Measurements from ENCODE around the gene ZCCHC10. TPM values are rescaled to one million over a fixed set of nuclear protein-coding genes. Genes with fewer than 3 reads are reported as not detected.
"Not testable (repeated sequence)": the region's sequence is repeated elsewhere in the genome, so short reads cannot be mapped to it uniquely, and the experiment has no call there.

ZCCHC10 gene
- total RNA-seq, 2 donors from 2014 or later: 31.1 to 36.6 TPM

DNA sequence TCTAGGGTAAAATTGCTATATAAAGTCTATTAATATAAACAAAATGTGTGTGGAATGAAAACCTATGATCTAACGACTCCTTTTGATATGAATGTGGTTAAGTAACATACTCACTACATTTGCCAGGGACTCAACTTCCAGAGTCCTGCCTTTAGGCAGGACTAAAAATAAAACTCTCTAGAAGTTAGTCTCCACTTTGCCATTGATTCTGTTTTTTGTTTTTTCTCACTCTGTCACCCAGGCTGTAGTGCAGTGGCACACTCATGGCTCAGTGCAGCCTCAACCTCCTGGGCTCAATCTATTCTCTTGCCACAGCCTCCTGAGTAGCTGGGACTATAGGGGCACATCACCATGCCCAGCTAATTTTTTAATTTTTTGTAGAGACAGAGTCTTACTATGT is 30.0 kb downstream of the ZCCHC10 start:
- DNase-seq (no peak), ATAC-seq (no peak)
- intact Hi-C loops (cut with DNase I, micrococcal nuclease): no loop called here

DNA sequence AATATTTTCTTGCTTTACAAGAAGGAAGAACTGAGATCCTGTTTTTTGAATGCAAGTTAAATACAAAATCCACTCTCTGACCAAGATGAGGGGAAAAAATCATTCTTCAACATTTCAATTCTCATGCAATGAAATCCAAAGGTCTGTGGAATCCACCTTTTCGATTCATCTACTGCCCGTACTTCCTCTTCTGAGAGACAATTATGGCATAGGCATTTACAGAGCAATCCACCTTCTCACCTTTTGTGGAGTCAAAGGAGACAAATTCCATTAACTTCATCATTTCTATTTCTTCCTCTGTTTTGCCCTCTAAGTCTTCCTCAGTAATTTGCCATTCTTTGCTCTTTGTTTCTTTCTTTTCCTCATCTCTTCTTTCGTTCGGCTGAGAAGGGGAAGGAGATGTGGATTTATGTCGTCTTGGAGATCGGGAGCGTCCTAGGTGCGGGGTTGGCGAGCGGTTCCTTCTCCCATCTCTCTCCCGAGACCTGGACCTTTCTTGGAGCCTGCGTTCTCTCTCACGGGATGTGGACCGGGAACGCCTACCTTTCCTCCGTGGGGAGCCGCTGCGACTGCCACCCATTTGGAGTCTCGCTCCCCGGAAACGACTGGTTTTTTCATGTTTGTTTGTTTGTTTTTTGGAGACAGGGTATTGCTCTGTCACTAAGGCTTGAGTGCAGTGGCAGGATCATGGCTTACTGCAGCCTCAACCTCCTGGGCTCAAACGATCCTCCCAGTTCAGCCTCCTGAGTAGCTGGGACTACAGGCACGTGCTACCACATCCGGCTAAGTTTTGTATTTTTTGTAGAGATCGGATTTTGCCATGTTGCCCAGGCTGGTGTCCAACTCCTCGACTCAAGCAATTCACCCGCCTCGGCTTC is 38.6 kb downstream of the ZCCHC10 start:
- no peak for ATAC-seq
- no peak for DNase-seq
- intact Hi-C loops (cut with DNase I, micrococcal nuclease): no loop called here

DNA sequence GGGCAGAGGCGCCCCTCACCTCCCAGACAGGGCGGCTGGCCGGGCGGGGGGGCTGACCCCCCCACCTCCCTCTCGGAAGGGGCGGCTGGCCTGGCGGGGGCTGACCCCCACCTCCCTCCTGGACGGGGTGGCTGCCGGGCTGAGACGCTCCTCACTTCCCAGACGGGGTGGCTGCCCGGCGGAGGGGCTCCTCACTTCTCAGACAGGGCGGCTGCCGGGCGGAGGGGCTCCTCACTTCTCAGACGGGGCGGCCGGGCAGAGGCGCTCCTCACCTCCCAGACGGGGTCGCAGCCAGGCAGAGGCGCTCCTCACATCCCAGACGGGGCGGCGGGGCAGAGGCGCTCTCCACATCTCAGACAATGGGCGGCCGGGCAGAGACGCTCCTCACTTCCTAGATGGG is 43.4 kb downstream of the ZCCHC10 start:
- ATAC-seq; DNase-seq; intact Hi-C loops (cut with DNase I, micrococcal nuclease): not testable (repeated sequence)

DNA sequence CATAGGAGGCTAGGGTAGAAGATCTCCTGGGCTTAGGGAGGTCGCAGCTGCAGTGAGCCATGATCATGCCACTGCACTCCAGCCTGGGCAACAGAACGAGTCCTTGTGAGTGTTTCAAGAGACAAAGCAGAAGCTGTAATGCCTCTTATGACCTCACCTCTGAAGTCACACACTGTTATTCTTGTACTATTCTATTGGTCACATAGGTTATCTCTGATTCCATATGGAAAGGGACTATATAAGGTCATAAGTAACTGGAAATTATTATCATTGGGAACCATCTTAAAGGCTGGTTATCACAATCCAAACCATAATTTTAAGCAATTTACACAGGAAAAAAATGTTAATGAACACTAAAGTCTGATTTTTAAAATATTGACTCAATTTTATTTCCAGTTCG is 45.1 kb downstream of the ZCCHC10 start:
- intact Hi-C loops (cut with DNase I, micrococcal nuclease): no loop called here
- ATAC-seq (no peak), DNase-seq (no peak)

DNA sequence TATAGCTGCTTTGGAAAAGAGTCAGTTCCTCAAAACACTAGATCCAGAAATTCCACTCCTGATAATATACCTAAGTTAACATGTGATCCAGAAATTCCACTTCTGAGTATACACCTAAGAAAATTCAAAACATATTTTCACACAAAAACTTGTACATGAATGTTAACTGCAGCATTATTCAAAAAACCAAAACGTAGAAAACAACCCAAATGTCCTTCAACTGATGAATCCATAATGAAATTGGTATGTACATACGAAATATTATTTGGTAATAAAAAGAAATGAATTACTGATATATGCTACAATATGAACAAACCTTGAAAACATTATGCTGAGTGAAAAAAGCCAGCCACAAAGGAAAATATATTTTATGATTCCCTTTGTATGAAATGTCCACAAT is 46.4 kb downstream of the ZCCHC10 start:
- DNase-seq (no peak), ATAC-seq (no peak)
- intact Hi-C loops (cut with DNase I, micrococcal nuclease): no loop called here

DNA sequence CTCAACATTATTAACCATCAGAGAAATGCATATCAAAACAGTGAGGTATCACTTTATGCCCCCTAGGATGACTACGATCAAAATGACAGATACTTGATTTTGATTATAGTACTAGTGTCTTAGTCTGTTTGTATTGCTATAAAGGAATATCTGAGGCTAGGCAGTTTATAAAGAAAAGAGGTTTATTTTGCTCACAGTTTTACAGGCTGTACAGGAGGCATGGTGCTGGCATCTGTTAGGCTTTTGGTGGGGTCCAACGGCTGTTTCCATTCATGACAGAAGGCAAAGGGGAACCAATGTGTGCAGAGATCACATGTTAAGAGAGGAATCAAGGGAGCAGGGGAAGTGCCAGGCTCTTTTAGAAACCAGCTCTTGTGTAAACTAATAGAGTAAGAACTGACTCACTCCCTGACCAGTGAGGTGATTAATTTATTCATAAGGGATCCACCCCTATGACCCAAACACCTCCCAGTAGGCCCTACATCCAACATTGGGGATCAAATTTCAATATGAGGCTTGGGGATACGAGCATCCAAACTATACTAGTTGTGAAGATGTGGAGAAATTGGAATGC is 46.9 kb downstream of the ZCCHC10 start:
- DNase-seq: no peak
- ATAC-seq: no peak
- intact Hi-C loops (cut with DNase I, micrococcal nuclease): no loop called here

DNA sequence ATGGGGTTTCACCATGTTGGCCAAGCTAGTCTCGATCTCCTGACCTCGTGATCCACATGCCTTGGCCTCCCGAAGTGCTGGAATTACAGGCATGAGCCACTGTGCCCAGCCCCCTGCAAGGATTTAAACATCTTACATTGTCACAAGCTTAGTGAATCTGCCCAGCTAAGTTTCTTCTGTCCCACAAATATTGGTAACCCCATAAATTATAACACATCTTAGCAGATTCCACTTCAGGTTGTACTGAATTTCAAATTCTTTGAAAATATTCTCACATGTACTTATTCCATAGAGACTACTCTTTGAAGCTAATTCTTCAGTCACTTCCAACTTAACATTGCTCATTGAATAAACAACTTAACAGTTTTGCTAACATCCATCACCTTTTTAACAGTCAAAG is 49.5 kb downstream of the ZCCHC10 start:
- ATAC-seq: no peak
- intact Hi-C loops (cut with DNase I, micrococcal nuclease): no loop called here

DNA sequence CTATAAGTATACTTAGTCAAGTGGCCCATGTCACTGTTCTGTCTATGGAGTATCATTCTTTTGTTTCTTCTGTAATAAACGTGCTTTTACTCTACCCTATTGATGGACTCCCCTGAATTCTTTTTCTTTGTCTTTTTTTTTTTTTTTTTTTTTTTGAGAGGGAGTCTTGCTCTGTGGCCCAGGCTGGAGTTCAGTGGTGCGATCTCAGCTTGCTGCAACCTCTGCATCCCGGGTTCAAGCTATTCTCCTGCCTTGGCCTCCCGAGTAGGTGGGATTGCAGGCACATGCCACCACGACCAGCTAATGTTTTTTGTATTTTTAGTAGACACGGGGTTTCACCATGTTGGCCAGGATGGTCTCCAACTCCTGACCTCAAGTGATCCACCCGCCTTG is 53.9 kb downstream of the ZCCHC10 start:
- not testable (repeated sequence) for DNase-seq

More for the DNA sequence above, 49.5 kb downstream of the ZCCHC10 start:
- no peak for DNase-seq

DNA sequence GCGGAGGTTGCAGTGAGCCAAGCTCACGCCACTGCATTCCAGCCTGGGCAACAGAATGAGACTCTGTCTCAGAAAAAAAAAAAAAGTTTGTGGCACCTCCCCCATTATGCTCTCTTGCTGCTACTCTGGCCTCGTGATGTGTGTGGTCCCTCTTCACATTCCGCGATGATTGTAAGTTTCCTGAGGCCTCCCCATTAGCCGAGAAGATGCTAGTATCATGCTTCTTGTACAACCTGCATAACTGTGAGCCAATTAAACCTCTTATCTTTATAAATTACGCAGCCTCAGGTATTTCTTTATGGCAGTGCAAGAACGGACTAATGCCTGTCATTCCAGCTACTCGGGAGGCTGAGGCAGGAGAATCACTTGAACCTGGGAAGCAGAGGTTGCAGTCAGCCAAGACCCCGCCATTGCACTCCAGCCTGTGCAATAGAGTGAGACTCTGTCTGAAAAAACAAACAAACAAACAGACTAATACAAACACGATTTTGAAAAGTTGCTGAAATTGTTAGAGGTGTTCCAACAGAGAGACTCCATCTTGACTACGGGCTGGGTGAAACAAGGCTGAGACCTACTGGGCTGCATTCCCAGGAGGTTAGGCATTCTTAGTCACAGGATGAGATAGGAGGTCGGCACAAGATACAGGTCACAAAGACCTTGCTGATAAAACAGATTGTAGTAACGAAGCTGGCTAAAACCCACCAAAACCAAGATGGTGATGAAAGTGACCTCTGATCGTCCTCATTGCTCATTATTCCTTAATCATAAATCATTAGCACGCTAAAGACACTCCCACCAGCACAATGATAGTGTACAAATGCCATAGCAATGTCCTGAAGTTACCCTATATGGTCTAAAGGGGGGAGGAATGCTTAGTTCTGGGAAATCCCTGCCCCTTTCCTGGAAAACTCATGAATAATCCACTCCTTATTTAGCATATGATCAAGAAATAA is 54.6 kb downstream of the ZCCHC10 start:
- ATAC-seq (no peak), DNase-seq (no peak)
- intact Hi-C loops (cut with DNase I, micrococcal nuclease): no loop called here

More for the DNA sequence above, 53.9 kb downstream of the ZCCHC10 start:
- ATAC-seq; intact Hi-C loops (cut with DNase I, micrococcal nuclease): not testable (repeated sequence)

DNA sequence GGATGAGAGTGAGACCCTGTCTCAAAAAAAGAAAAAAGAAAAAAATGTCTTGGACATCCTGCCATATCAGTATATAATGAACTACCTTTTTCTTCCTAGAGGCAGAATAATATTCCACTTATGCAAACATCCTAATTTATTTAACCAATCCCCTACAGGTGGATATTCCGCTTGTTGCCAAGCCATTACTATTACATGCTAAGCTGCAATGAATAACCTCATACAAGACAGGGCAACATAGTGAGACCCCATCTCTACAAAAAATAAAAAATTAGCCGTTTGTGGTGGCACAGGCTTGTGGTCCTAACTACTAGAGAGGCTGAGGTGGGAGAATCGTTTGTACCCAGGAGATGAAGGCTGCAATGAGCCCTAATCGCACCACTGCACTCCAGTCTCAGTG is 61.2 kb downstream of the ZCCHC10 start:
- no peak for ATAC-seq

DNA sequence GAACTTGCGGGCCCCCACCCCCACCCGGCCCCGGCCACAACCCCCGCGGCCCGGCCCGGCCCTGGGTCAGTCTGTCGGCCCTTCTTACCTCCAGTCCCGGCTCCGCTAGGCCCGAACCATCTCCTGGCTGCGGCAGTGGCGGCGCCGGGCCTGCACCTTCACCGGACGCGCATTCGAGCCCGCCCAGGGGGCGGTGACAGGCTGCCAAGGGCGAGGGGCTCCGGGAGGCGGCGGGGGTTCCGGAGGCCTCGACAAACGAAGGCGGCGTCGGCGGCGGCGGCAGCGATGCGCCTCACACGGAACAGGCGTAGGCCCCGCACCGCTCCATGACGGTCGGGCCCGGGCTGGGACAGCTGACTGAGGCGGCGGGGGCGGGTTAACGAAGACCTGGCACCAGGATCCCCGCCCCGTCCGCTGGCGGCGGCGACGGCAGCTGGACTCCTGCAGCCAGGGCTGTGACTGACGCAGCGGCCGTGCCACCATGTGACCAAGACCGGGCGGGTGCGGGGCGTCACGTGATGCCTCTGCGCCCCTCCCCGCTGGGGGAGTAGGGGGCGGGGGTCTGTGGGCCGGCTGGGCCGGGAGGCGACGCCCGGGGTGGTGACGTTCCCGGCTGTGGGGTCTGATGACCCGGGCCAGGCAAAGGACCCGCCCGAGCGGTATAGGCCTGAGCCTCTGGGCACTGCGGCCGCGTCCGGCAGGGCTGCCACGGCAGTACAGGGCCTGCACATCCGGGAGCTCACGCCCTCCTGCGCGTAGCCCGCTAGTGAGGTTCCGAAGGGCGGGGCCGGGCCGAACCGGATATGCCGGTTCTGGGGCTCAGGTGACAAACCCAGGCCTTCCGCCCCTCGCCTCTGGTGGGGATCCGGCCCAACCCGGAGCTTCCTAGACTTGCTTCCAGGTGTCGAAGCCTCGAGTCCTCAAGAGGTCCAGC is 62.9 kb downstream of the ZCCHC10 start, which contains the start of gene AFF4:
AFF4 (minus strand) TSS at position 464 of the 934 bp plus-strand sequence. CDS start 26,445 bp downstream, outside the sequence.
- intact Hi-C loops (cut with DNase I, micrococcal nuclease): loop anchor here in 1 of 2 donors (10.0 kb wide), 1 partner anchor 91 kb away; the partner anchor contains the start of gene HSPA4
- peak; percentile 92 for ATAC-seq
- DNase-seq: peak; percentile 96 to 97

More for the DNA sequence above, 61.2 kb downstream of the ZCCHC10 start:
- DNase-seq: no peak
- intact Hi-C loops (cut with DNase I, micrococcal nuclease): loop anchor here in 1 of 2 donors (10.0 kb wide), 1 partner anchor 90 kb away; the partner anchor contains the start of gene HSPA4

DNA sequence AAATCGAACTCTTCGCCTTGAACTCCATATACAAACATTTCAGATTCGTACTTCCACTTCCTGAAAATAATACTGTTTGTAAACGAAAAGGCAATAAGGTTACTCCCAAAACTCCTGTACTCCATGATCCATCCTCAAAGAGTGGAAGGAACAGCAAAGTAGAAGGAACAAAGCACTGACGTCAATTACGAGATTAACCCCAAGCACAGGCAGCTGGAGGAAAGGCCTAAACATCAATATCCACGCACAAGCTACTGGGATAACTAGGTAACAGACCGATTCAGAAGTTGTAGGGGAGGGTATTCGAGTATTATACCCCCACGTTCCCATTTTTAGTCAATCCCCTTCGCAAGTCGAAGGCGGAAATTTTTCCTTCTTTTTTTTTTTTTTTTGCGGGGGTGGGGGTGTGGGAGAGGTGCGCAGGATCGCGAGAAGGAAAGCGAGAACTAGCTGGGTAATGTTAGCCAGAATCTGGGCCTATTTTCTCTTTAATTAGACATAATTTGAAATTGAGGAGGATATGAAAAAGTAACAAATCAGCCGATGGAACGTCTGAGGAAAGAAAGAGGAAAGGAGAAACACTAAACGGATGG is 63.8 kb downstream of the ZCCHC10 start:
- ATAC-seq (peak; percentile 43), DNase-seq (peak; percentile 33 to 37)
- intact Hi-C loops (cut with DNase I, micrococcal nuclease): loop anchor here in 1 of 2 donors (10.0 kb wide), 1 partner anchor 92 kb away; the partner anchor contains the start of gene HSPA4

DNA sequence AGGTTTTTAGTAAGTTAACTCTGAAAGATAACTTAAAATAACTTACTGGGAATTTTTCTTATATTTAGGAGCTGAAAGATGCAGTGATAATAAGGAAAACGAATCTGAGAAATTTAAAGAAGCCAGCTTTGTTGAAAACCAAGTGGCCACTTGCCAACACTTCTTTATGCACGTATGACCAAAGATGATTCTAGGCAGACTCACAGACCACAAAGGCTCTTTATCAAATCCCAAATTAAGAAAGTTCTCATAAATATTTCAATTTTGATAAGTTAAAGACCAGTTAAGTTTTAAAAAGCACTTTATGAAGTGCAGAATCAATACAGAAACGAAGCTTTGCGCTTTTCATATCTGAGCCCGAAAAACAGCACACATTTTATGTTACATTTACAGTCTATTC is 64.5 kb downstream of the ZCCHC10 start:
- intact Hi-C loops (cut with DNase I, micrococcal nuclease): loop anchor here in 1 of 2 donors (10.0 kb wide), 1 partner anchor 93 kb away; the partner anchor contains the start of gene HSPA4
- ATAC-seq (no peak), DNase-seq (no peak)

DNA sequence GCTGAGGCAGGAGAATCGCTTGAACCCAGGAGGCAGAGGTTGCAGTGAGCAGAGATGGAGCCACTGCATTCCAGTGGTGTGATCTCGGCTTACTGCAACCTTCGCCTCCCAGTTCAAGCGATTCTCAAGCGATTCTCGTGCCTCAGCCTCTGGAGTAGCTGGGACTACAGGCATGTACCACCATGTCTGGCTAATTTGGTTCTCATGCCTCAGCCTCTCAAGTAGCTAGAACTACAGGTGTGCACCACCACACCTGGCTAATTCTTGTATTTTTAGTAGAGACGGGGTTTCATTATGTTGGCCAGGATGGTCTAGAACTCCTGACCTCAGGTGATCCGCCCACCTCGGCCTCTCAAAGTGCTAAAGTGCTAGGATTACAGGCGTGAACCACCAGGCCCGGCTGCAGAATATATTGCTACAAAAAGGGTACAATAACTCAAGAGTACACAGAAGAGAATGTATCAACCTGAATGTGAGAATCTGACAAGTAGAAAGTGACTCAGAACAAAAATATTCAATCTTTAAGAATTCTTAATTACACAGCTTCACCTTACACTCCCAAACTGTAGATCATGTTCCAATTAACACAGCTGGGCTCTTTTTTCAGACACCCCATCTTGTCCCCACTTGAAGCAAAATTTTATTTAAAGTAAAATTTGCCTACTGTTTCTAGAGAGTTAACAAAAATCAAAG is 65.1 kb downstream of the ZCCHC10 start:
- not testable (repeated sequence) for ATAC-seq, DNase-seq
- intact Hi-C loops (cut with DNase I, micrococcal nuclease): loop anchor here in 1 of 2 donors (10.0 kb wide), 1 partner anchor 94 kb away; the partner anchor contains the start of gene HSPA4

DNA sequence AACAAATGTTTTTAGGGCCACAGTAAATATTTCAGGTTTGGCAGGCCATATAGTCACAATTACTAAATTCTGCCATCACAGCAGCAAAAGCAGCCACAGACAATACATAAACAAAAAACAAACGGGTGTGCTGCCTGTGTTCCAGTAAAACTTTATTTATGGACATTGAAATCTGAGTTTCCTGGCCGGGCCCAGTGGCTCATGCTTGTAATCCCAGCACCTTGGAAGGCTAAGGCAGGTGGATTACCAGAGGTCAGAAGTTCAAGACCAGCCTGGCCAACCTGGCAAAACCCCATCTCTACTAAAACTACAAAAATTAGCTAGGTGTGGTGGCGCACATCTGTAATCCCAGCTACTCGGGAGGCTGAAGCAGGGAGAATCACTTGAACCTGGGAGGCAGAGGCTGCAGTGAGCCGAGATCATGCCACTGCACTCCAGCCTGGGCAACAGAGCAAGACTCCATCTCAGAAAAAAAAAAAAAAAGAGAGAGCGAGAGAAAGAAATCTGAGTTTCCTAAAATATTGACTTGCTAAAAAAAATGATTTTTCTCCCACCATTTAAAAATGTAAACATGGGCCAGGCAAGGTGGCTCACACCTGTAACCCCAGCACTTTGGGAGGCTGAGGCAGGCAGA is 70.1 kb downstream of the ZCCHC10 start:
- intact Hi-C loops (cut with DNase I, micrococcal nuclease); ATAC-seq; DNase-seq: not testable (repeated sequence)

DNA sequence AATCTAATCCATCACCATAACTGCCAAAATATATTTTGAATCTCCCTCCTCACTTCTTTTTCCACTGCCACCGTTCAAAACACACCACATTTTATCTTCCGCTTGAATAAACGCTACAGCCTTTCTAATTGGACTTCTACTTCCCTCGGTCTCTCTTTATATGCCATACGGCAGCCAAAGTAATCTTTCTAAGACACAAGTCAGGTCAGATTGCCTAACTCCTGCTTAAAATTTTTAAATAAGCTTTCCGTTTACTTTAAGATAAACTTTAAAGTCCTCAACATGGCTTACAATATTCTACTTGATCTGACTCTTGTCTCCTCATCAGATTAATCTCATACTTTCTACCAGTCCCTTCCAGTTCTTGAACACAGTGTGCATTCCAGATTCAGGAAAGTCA is 72.6 kb downstream of the ZCCHC10 start:
- intact Hi-C loops (cut with DNase I, micrococcal nuclease): no loop called here
- ATAC-seq (no peak), DNase-seq (no peak)

Measured in left colon (tissue), 2 donors.